Upper lobe of left lung (tissue), 6 donors: Measurements from ENCODE around the gene RASA3. TPM values are rescaled to one million over a fixed set of nuclear protein-coding genes. Genes with fewer than 3 reads are reported as not detected.

Source experiments
- ATAC-seq, 2 donors: fragments of 200-7000 bp; cut with Tn5 transposase; one replicate each; pipeline ENCODE4 v1.9.1; 2022; ENCODE audit warnings: mild to moderate bottlenecking in 2 of 2, moderate library complexity in 2 of 2; ENCODE audit not compliant: low FRiP score in 2 of 2
- DNase-seq, 2 donors: peaks; one replicate each; pipeline ENCODE4 v3.0.0-alpha.2; 2019 to 2020
- H3K27ac ChIP-seq, 4 donors: fragments of 200-600 bp; sonication (generic); one replicate each; pipeline ENCODE4 v1.5.1; 2016 to 2019
- H3K27me3 ChIP-seq, 4 donors: fragments of 200-600 bp; sonication (generic); one replicate each; pipeline ENCODE4 v1.5.1; 2017 to 2019
- H3K36me3 ChIP-seq, 4 donors: fragments of 200-600 bp; sonication (generic); one replicate each; pipeline ENCODE4 v1.5.1; 2016 to 2019
- H3K4me1 ChIP-seq, 4 donors: fragments of 200-600 bp; sonication (generic); one replicate each; pipeline ENCODE4 v1.5.1; 2018 to 2019
- H3K4me3 ChIP-seq, 4 donors: fragments of 200-600 bp; sonication (generic); one replicate each; pipeline ENCODE4 v1.5.1; 2017 to 2019; ENCODE audit warnings: mild to moderate bottlenecking in 2 of 4, moderate library complexity in 1 of 4
- H3K9me3 ChIP-seq, 4 donors: fragments of 200-600 bp; sonication (generic); one replicate each; pipeline ENCODE4 v1.5.1; 2018 to 2019
- CTCF ChIP-seq, 6 experiments: fragments of 450-650 bp in 4 of 6; fragments of 200-600 bp in 2 of 6; sonication (generic) in 2 of 6; IDR thresholded peaks; one replicate each; pipeline ENCODE4 v1.5.1; 2016 to 2019; ENCODE audit warnings: antibody characterized with exemption in 6 of 6
- EP300 ChIP-seq, 4 donors: sonication (generic); formaldehyde crosslinking; IDR thresholded peaks; one replicate each; pipeline ENCODE4 v1.5.1; 2017; ENCODE audit warnings: antibody characterized with exemption in 4 of 4, control low read depth in 2 of 4
- POLR2A ChIP-seq, 4 donors: fragments of 450-650 bp; IDR thresholded peaks; one replicate each; pipeline ENCODE4 v1.5.1; 2016 to 2017; ENCODE audit warnings: antibody characterized with exemption in 4 of 4, mild to moderate bottlenecking in 2 of 4
- POLR2AphosphoS5 ChIP-seq, 2 donors: sonication (generic); formaldehyde crosslinking; IDR thresholded peaks; one replicate each; pipeline ENCODE4 v1.5.1; 2017; ENCODE audit warnings: antibody characterized with exemption in 2 of 2
- WGBS, 2 donors: methylation state at CpG; one replicate each; pipeline ENCODE4 v1.1.5; 2017 to 2018; 5-methylcytosine and 5-hydroxymethylcytosine counted together
- total RNA-seq, 6 donors: library from RNA; depleted of rRNA in 4 of 6; stranded (reverse); fragments of >200 nt in 4 of 6; gene quantifications; one replicate each; pipeline versions ENCODE4 v1.1.0 to v1.2.1, GENCODE V29; 2016 to 2021
- donor health status: DM: no; HTN: no; CAD: no; lungs with moderate emphysema.
- donor health status: DM: no; HTN: yes; CAD: no; lungs with severe emphysema.

The RASA3 gene
- total RNA-seq, 6 donors from 2014 or later = 11.4 to 52.4 (median 18.4) TPM

GRCh38 chr13:114131583-114132418 is 622 bp downstream of the RASA3 start:
- ATAC-seq (peak in 1 of 2 donors; percentile 10), DNase-seq (no peak)
- peak overlapping the region; percentile 84 to 94 (median 88) for H3K27ac ChIP-seq
- H3K4me3 ChIP-seq = peak overlapping the region; percentile 66 to 98 (median 81)
- H3K9me3 ChIP-seq = no peaks in the 10 kb centered on the region
- TF ChIP-seq EP300 (IDR thresholded peaks at IDR 0.05) (no peak), POLR2AphosphoS5 (IDR thresholded peaks at IDR 0.05) (no peak), CTCF (IDR thresholded peaks at IDR 0.05) (no peak), POLR2A (IDR thresholded peaks at IDR 0.05) (no peak)
- H3K36me3 ChIP-seq = no peaks in the 10 kb centered on the region
- H3K27me3 ChIP-seq = no peaks in the 10 kb centered on the region
- WGBS, 2 donors = 0 to 1% methylated on average over 17 to 71 of the region's 95 CpGs
- H3K4me1 ChIP-seq = peaks cover 36 to 63% (median 41%) of the 10 kb centered on the region in 4 donors

GRCh38 chr13:114130837-114131582 is 1.4 kb downstream of the RASA3 start:
- no peaks in the 10 kb centered on the region for H3K27me3 ChIP-seq
- H3K9me3 ChIP-seq = no peaks in the 10 kb centered on the region
- H3K4me1 ChIP-seq = peaks cover 36 to 64% (median 41%) of the 10 kb centered on the region in 4 donors
- H3K27ac ChIP-seq = peak overlapping the region; percentile 84 to 94 (median 88)
- H3K36me3 ChIP-seq = no peaks in the 10 kb centered on the region
- DNase-seq (peak; percentile 59 to 84), ATAC-seq (peak; percentile 37 to 40)
- WGBS, 2 donors = 3 to 7% methylated on average over 24 to 30 of the region's 30 CpGs
- no peak for TF ChIP-seq EP300 (IDR thresholded peaks at IDR 0.05)
- TF ChIP-seq POLR2A (IDR thresholded peaks at IDR 0.05) = peak in 1 of 4 donors; percentile 41
- TF ChIP-seq POLR2AphosphoS5 (IDR thresholded peaks at IDR 0.05) = peak; percentile 48 to 68
- H3K4me3 ChIP-seq = peak overlapping the region; percentile 66 to 98 (median 81)

- no peak for ATAC-seq
- DNase-seq = no peak
- H3K27ac ChIP-seq = peak overlapping the region; percentile 84 to 94 (median 88)
- TF ChIP-seq POLR2A (IDR thresholded peaks at IDR 0.05) (no peak), CTCF (IDR thresholded peaks at IDR 0.05) (no peak), POLR2AphosphoS5 (IDR thresholded peaks at IDR 0.05) (no peak), EP300 (IDR thresholded peaks at IDR 0.05) (no peak)
- H3K27me3 ChIP-seq = no peaks in the 10 kb centered on the region
- peaks cover 36 to 67% (median 41%) of the 10 kb centered on the region in 4 donors for H3K4me1 ChIP-seq
- WGBS, 2 donors = 41 to 75% methylated on average over 5 to 17 of the region's 18 CpGs
- no peaks in the 10 kb centered on the region for H3K9me3 ChIP-seq
- no peaks in the 10 kb centered on the region for H3K36me3 ChIP-seq
- H3K4me3 ChIP-seq = peak overlapping the region in 3 of 4 donors; percentile 66 to 98 (median 76)
Observed at GRCh38 chr13:114130131-114130836, 2.1 kb downstream of the RASA3 start.

- ATAC-seq (no peak), DNase-seq (no peak)
- H3K4me3 ChIP-seq = peak overlapping the region in 1 of 4 donors; percentile 98
- H3K36me3 ChIP-seq = no peaks in the 10 kb centered on the region
- peaks cover 36 to 73% (median 41%) of the 10 kb centered on the region in 4 donors for H3K4me1 ChIP-seq
- WGBS, 2 donors = 43 to 52% methylated on average over 5 to 9 of the region's 9 CpGs
- no peak for TF ChIP-seq EP300 (IDR thresholded peaks at IDR 0.05)
- no peak for TF ChIP-seq POLR2AphosphoS5 (IDR thresholded peaks at IDR 0.05)
- TF ChIP-seq CTCF (IDR thresholded peaks at IDR 0.05) = no peak
- TF ChIP-seq POLR2A (IDR thresholded peaks at IDR 0.05) = no peak
- peak overlapping the region; percentile 84 to 94 (median 88) for H3K27ac ChIP-seq
- H3K9me3 ChIP-seq = no peaks in the 10 kb centered on the region
- no peaks in the 10 kb centered on the region for H3K27me3 ChIP-seq
Observed at GRCh38 chr13:114129649-114130062, 2.8 kb downstream of the RASA3 start.
